Small intestine (tissue), 7 donors: Measurements from ENCODE around the gene CLRN3. TPM values are rescaled to one million over a fixed set of nuclear protein-coding genes. Genes with fewer than 3 reads are reported as not detected.

Experiments used
- DNase-seq, 2 donors: peaks; one replicate each; pipeline versions ENCODE4 v3.0.0 to v3.0.0-alpha.2; 2013
- FAIRE-seq: peaks from 2 replicates; lab custom pipeline; 2012; peaks lifted over from hg19 to GRCh38; lab: Jason Lieb, UNC
- H3K27ac ChIP-seq, 3 donors: one replicate each; pipeline ENCODE4 v1.5.1; 2013; ENCODE audit warnings: low read length in 2 of 3, mild to moderate bottlenecking in 2 of 3, control low read depth in 1 of 3, inconsistent platforms in 1 of 3, low read depth in 1 of 3, moderate library complexity in 1 of 3
- H3K27me3 ChIP-seq, 3 donors: one replicate each; pipeline ENCODE4 v1.6.1; 2013; ENCODE audit warnings: low read length in 3 of 3, inconsistent platforms in 1 of 3; ENCODE audit not compliant: control insufficient read depth in 3 of 3, insufficient read depth in 3 of 3
- H3K36me3 ChIP-seq, 3 donors: one replicate each; pipeline ENCODE4 v1.6.1; 2013; ENCODE audit warnings: low read length in 3 of 3, inconsistent platforms in 1 of 3, low read depth in 1 of 3, mild to moderate bottlenecking in 1 of 3, moderate library complexity in 1 of 3; ENCODE audit not compliant: control insufficient read depth in 3 of 3, insufficient read depth in 2 of 3
- H3K4me1 ChIP-seq, 3 donors: one replicate each; pipeline ENCODE4 v1.6.1; 2013; ENCODE audit warnings: low read length in 2 of 3, inconsistent platforms in 1 of 3, low read depth in 1 of 3, mild to moderate bottlenecking in 1 of 3, moderate library complexity in 1 of 3; ENCODE audit not compliant: control insufficient read depth in 3 of 3, insufficient read depth in 2 of 3
- H3K4me3 ChIP-seq, 3 donors: one replicate each; pipeline ENCODE4 v1.5.1; 2013; ENCODE audit warnings: low read length in 3 of 3, control low read depth in 1 of 3, inconsistent platforms in 1 of 3, low read depth in 1 of 3, mild to moderate bottlenecking in 1 of 3, moderate library complexity in 1 of 3
- H3K9me3 ChIP-seq, 2 donors: one replicate each; pipeline ENCODE4 v1.6.1; 2013; ENCODE audit warnings: low read depth in 1 of 2, low read length in 1 of 2; ENCODE audit not compliant: control insufficient read depth in 2 of 2, insufficient read depth in 1 of 2
- WGBS, 3 donors: extraction: QIAGEN DNeasy Blood & Tissue Kit; methylation state at CpG; one replicate each; pipeline ENCODE4 v1.1.7; 2013; 5-methylcytosine and 5-hydroxymethylcytosine counted together
- polyA plus RNA-seq, 4 donors: library from polyadenylated mRNA; stranded (reverse) in 3 of 4; unstranded in 1 of 4; fragments of 200-250 nt in 3 of 4; fragments of 120-200 nt in 1 of 4; gene quantifications; one replicate each; pipeline versions ENCODE4 v1.2.1 to v1.2.3, GENCODE V29; 2013
- donor health status: healthy with polysubstance abuse.
- donor health status: control.
- donor health status: control.
- donor health status: Bipolar disorder and iron deficiency.
- donor health status: healthy.

CLRN3 gene
- polyA plus RNA-seq, 4 donors, result 72.0 to 150 (median 93.4) TPM

DNA sequence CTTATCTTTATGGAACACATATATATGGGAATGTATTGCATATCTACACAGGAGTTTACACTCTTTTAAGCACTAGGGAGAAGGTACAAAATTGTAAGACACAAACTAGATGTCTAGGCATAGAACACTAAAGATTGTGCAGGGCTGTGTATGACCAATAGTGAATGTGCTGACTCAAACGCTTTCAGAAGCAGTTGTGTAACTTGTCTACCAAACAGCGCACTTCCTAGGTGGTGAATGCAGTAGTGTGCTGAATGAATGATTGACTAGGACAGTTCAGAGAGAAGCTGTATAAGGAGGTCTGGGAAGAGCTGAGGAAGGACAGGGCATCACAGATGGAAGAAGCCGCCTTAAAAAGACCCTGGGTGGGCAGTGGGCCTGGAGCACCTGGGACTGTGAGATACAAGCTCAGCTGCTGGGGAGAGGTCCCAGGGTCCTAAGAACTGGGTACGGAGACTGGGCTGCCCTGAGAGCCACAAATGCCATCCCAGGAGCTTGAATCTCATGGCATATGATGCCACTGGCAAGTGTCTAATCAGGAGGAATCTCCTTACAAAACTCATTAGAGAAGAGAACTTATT is 14.2 kb downstream of the CLRN3 start:
- Histone ChIP-seq H3K27ac (peak overlapping the region in 1 of 3 donors; percentile 88), H3K36me3 (peaks cover 0 to 52% (median 6%) of the 10 kb centered on the region in 3 donors), H3K9me3 (no peaks in the 10 kb centered on the region), H3K27me3 (no peaks in the 10 kb centered on the region), H3K4me1 (peaks cover 6 to 61% (median 8%) of the 10 kb centered on the region in 3 donors), H3K4me3 (no peak overlapping the region)
- 76 to 90% (median 89%) methylated on average over 4 of the region's 4 CpGs for WGBS, 3 donors
- FAIRE-seq, result no peak
- peak in 1 of 2 donors; percentile 59 for DNase-seq

GRCh38 chr10:127877699-127878098 is 15.0 kb downstream of the CLRN3 start:
- Histone ChIP-seq H3K36me3 (peaks cover 0 to 43% (median 4%) of the 10 kb centered on the region in 3 donors), H3K27me3 (no peaks in the 10 kb centered on the region), H3K4me3 (no peak overlapping the region), H3K27ac (no peak overlapping the region), H3K4me1 (peaks cover 6 to 60% (median 6%) of the 10 kb centered on the region in 3 donors), H3K9me3 (no peaks in the 10 kb centered on the region)
- DNase-seq (no peak), FAIRE-seq (no peak)
- 69 to 85% (median 75%) methylated on average over 5 of the region's 5 CpGs for WGBS, 3 donors

DNA sequence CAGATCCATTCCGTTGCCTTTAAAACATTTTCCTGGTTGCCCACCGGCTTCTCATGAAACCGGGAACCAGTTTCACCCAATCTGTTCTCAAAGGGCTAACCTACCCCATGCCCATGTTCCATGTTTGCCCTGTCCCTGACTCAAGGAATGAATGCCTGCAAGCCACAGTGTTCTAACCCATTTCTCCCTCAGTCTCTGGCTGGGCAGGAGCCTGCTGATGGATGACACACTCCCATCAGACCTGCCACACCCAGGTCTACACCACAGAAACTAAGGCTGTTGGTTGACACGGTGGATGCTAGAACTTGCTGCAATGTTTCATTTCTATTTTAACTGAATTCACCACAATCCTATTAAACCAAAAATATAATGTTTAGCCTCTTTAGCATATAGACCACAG is 15.6 kb downstream of the CLRN3 start:
- Histone ChIP-seq H3K4me3 (no peak overlapping the region), H3K27me3 (no peaks in the 10 kb centered on the region), H3K9me3 (no peaks in the 10 kb centered on the region), H3K36me3 (peaks cover 0 to 38% (median 4%) of the 10 kb centered on the region in 3 donors), H3K27ac (no peak overlapping the region), H3K4me1 (peaks cover 6 to 60% (median 6%) of the 10 kb centered on the region in 3 donors)
- 75 to 90% (median 88%) methylated on average over 4 of the region's 4 CpGs for WGBS, 3 donors
- FAIRE-seq (no peak), DNase-seq (no peak)

GRCh38 chr10:127875916-127876315 is 16.8 kb downstream of the CLRN3 start:
- no peaks in the 10 kb centered on the region for H3K27me3 ChIP-seq
- DNase-seq (no peak), FAIRE-seq (no peak)
- H3K36me3 ChIP-seq, result peaks cover 0 to 32% (median 4%) of the 10 kb centered on the region in 3 donors
- H3K27ac ChIP-seq, result no peak overlapping the region
- no peaks in the 10 kb centered on the region for H3K9me3 ChIP-seq
- 83 to 89% (median 85%) methylated on average over 5 of the region's 5 CpGs for WGBS, 3 donors
- no peak overlapping the region for H3K4me3 ChIP-seq
- peaks cover 3 to 50% (median 3%) of the 10 kb centered on the region in 3 donors for H3K4me1 ChIP-seq

DNA sequence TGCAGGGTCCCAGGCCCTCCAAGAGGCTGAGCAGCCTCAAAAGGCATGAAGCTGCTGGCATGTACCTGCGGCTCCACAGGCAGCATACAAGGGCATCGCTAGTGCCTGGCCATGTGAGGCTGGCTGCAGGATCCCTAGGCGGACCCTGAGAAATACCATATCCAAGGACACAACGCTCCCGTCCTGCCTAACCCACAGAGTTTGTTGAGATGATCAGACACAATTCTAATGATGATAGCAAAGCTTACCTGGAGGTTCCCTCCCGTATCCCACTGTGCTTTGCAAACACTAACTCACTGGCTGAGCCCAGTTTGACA is 17.3 kb downstream of the CLRN3 start:
- Histone ChIP-seq H3K9me3 (no peaks in the 10 kb centered on the region), H3K4me3 (no peak overlapping the region), H3K27ac (no peak overlapping the region), H3K4me1 (peaks cover 0 to 45% (median 0%) of the 10 kb centered on the region in 3 donors), H3K27me3 (no peaks in the 10 kb centered on the region), H3K36me3 (peaks cover 0 to 27% (median 2%) of the 10 kb centered on the region in 3 donors)
- FAIRE-seq, result no peak
- DNase-seq, result no peak
- WGBS, 3 donors, result 86 to 94% (median 92%) methylated on average over 6 of the region's 6 CpGs

DNA sequence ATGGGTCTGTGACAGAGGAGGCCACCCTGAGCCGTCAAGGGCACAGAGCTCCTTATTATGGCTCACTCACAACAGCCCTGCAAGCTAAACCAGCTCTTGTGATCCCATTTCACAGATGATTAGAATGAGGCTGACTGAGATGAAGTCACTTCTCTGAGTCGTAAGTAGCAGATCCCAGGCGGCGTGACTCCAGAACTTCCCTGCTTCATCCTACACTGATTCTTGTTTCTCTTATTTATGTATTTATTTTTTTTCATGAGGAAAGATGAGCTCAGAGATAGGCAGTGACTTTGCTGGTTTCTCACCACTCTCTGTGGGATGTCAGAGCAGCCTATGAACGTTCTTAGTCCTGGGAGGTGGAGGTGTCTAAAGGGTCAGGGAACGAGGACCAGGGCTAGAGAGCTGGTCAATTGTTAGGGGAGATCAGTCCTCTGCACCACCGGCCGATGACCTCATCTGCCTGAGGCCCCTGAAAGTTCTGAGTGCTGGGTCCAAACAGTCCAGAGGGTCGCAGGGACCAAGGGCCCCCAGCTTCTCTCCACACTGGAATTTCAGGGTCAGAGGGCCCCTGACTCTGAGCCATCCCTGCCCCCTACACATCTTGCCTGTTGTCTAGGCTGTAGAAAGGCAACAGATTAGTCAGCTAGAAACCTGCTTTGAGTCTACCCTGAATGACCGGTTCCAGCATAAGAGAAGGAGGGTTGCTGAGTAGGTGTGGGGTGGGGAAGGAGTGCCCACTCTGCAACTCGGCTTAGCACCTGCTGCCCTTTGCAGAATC is 17.9 kb downstream of the CLRN3 start:
- Histone ChIP-seq H3K4me3 (no peak overlapping the region), H3K27me3 (no peaks in the 10 kb centered on the region), H3K27ac (peak overlapping the region in 1 of 3 donors; percentile 34), H3K9me3 (no peaks in the 10 kb centered on the region), H3K4me1 (peaks cover 0 to 40% (median 0%) of the 10 kb centered on the region in 3 donors), H3K36me3 (peaks cover 0 to 22% (median 0%) of the 10 kb centered on the region in 3 donors)
- no peak for FAIRE-seq
- WGBS, 3 donors, result 75 to 83% (median 78%) methylated on average over 11 of the region's 11 CpGs
- peak in 1 of 2 donors; percentile 49 for DNase-seq

DNA sequence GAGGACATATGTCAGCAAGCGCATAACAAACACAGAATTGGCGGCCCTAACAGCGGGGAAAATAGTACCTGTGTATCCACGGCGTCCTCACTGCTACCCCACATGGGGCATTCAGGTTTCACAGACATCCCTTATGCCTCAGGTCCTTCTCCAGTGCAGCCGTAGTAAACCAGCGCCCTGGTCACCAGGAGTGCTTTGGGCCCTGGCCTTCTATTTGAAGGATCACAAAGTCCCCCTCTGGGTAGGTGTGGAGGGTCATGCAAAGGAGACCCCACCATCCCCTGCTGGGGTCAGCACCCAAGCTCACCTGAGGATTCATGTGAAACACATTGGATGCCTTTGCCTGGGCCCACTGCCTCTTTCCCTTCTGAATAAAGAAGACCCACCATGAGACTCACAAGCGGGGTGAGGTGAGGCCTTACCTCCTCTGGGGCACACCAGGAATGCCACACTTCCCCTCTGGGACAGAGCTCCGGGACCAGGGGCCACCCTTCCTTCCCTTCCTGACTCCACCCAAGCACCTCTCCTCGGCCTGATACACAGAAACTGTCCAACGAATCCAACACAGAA is 18.8 kb downstream of the CLRN3 start:
- no peak for FAIRE-seq
- 76 to 82% (median 79%) methylated on average over 11 of the region's 11 CpGs for WGBS, 3 donors
- no peaks in the 10 kb centered on the region for H3K9me3 ChIP-seq
- H3K4me1 ChIP-seq, result peaks cover 0 to 31% (median 0%) of the 10 kb centered on the region in 3 donors
- H3K27ac ChIP-seq, result peak overlapping the region in 1 of 3 donors; percentile 34
- peaks cover 0 to 13% (median 0%) of the 10 kb centered on the region in 3 donors for H3K36me3 ChIP-seq
- no peak for DNase-seq
- no peak overlapping the region for H3K4me3 ChIP-seq
- H3K27me3 ChIP-seq, result no peaks in the 10 kb centered on the region

- no peak for FAIRE-seq
- peak overlapping the region in 1 of 3 donors; percentile 13 for H3K27ac ChIP-seq
- peak; percentile 93 to 94 for DNase-seq
Observed at GRCh38 chr10:127872871-127873600, 19.7 kb downstream of the CLRN3 start.

More at GRCh38 chr10:127872871-127873600, 19.7 kb downstream of the CLRN3 start:
- no peaks in the 10 kb centered on the region for H3K27me3 ChIP-seq
- peaks cover 0 to 26% (median 0%) of the 10 kb centered on the region in 3 donors for H3K4me1 ChIP-seq
- H3K9me3 ChIP-seq, result no peaks in the 10 kb centered on the region
- H3K4me3 ChIP-seq, result no peak overlapping the region
- 44 to 62% (median 49%) methylated on average over 12 of the region's 12 CpGs for WGBS, 3 donors
- H3K36me3 ChIP-seq, result peaks cover 0 to 8% (median 0%) of the 10 kb centered on the region in 3 donors
